ENCODE data around the gene SLC9B2.
"Not testable (repeated sequence)": the region's sequence is repeated elsewhere in the genome, so short reads cannot be mapped to it uniquely, and the experiment has no call there.

SLC9B2 gene

GRCh38 chr4:103008875-103009729 lies 67.5 kb downstream of the SLC9B2 start:
- H3K36me3 ChIP-seq (ENCODE audit: control insufficient read depth, insufficient read depth, low read length) = no peaks in the 10 kb centered on the region
- no peak overlapping the region for H3K27ac ChIP-seq (ENCODE audit: low read depth, low read length)
- no peak overlapping the region for H3K9ac ChIP-seq (ENCODE audit: low read length)
- H3K4me3 ChIP-seq (ENCODE audit: low read length) = no peak overlapping the region
- H3K27me3 ChIP-seq (ENCODE audit: control insufficient read depth, insufficient read depth, low read length) = no peaks in the 10 kb centered on the region
- H3K4me1 ChIP-seq (ENCODE audit: control insufficient read depth, insufficient read depth, low read length) = peaks cover 12% of the 10 kb centered on the region

DNA sequence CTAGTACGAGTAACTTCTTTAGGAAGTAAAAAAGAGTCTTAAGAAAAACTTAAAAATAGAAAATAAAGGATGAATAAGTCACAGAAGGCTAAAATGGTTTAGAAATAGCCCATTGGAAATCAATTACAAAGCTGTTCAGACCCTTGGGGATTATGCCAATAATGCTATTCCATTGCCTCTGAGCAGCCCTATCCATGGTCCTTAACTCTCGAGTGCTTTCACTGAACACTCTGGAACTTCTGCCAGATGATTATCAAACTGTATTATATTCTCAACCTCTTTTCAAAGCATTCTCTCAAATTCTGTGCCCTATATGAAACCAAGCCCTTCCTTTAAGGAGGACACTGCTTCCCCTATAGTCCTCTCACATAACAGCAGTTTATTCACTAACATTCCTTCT lies 74.0 kb downstream of the SLC9B2 start:
- Histone ChIP-seq H3K36me3 (ENCODE audit: control insufficient read depth, insufficient read depth, low read length) (no peaks in the 10 kb centered on the region), H3K4me3 (ENCODE audit: low read length) (no peak overlapping the region), H3K9ac (ENCODE audit: low read length) (no peak overlapping the region), H3K27ac (ENCODE audit: low read depth, low read length) (no peak overlapping the region), H3K4me1 (ENCODE audit: control insufficient read depth, insufficient read depth, low read length) (no peaks in the 10 kb centered on the region), H3K27me3 (ENCODE audit: control insufficient read depth, insufficient read depth, low read length) (no peaks in the 10 kb centered on the region)

DNA sequence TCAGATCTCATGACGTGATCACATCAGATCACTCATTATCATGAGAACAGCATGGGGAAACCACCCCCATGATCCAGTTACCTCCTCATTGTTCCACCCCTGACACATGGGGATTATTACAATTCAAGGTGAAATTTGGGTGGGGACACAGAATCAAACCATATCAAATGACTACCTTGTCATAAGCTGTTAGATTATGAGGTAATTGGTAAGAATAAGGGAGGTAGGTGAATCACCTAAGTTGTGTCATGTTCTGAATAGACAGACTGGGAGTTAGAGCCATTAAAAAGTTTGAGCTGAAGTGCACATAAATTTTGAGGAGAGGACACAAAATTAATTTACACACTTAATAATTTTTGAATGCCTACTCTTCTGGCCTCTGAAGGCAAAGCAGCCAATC lies 81.8 kb downstream of the SLC9B2 start:
- Histone ChIP-seq H3K27me3 (ENCODE audit: control insufficient read depth, insufficient read depth, low read length) (no peaks in the 10 kb centered on the region), H3K9ac (ENCODE audit: low read length) (no peak overlapping the region), H3K4me1 (ENCODE audit: control insufficient read depth, insufficient read depth, low read length) (no peaks in the 10 kb centered on the region), H3K27ac (ENCODE audit: low read depth, low read length) (no peak overlapping the region), H3K4me3 (ENCODE audit: low read length) (no peak overlapping the region), H3K36me3 (ENCODE audit: control insufficient read depth, insufficient read depth, low read length) (no peaks in the 10 kb centered on the region)

GRCh38 chr4:102993985-102994384 lies 82.6 kb downstream of the SLC9B2 start:
- H3K27me3 ChIP-seq (ENCODE audit: control insufficient read depth, insufficient read depth, low read length); H3K4me3 ChIP-seq (ENCODE audit: low read length); H3K36me3 ChIP-seq (ENCODE audit: control insufficient read depth, insufficient read depth, low read length); H3K4me1 ChIP-seq (ENCODE audit: control insufficient read depth, insufficient read depth, low read length); H3K9ac ChIP-seq (ENCODE audit: low read length); H3K27ac ChIP-seq (ENCODE audit: low read depth, low read length): not testable (repeated sequence)

GRCh38 chr4:102988429-102989020 lies 88.0 kb downstream of the SLC9B2 start:
- H3K4me1 ChIP-seq (ENCODE audit: control insufficient read depth, insufficient read depth, low read length) = no peaks in the 10 kb centered on the region
- no peak overlapping the region for H3K9ac ChIP-seq (ENCODE audit: low read length)
- no peaks in the 10 kb centered on the region for H3K27me3 ChIP-seq (ENCODE audit: control insufficient read depth, insufficient read depth, low read length)
- no peak overlapping the region for H3K27ac ChIP-seq (ENCODE audit: low read depth, low read length)
- H3K36me3 ChIP-seq (ENCODE audit: control insufficient read depth, insufficient read depth, low read length) = no peaks in the 10 kb centered on the region
- H3K4me3 ChIP-seq (ENCODE audit: low read length) = no peak overlapping the region

DNA sequence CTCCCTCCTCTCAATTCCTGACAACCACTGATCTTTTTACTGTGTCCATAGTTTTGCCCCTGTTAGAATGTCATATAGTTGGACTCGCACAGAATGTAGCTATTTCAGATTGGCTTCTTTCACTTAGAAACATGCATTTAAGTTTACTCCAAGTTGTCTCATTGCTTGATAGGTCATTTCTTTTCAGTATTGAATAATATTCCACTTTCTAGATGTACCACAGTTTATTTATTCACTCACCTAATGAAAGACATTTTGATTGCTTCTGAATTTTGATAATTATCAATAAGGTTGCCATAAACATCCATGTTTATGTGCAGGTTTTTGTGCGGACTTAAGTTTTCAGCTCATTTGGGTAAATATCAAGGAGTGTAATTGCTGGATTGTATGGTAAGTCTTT lies 95.6 kb downstream of the SLC9B2 start:
- no peak overlapping the region for H3K27ac ChIP-seq (ENCODE audit: low read depth, low read length)
- no peak overlapping the region for H3K9ac ChIP-seq (ENCODE audit: low read length)
- no peaks in the 10 kb centered on the region for H3K27me3 ChIP-seq (ENCODE audit: control insufficient read depth, insufficient read depth, low read length)
- H3K36me3 ChIP-seq (ENCODE audit: control insufficient read depth, insufficient read depth, low read length) = no peaks in the 10 kb centered on the region
- no peak overlapping the region for H3K4me3 ChIP-seq (ENCODE audit: low read length)
- H3K4me1 ChIP-seq (ENCODE audit: control insufficient read depth, insufficient read depth, low read length) = no peaks in the 10 kb centered on the region
